HG03342 (cell line): Measurements from ENCODE around the gene KATNAL1.

ENCODE experiments used
- ATAC-seq: cut with Tn5 transposase; IDR thresholded peaks from one replicate; pipeline ENCODE4 v1.9.1; 2021; ENCODE audit warnings: mild to moderate bottlenecking, moderate library complexity; ENCODE audit not compliant: unreplicated experiment

KATNAL1 gene

GRCh38 chr13:30170569-30170968 is 136.8 kb downstream of the KATNAL1 start:
- no peak for ATAC-seq

- ATAC-seq, result no peak
Measured at GRCh38 chr13:30169442-30169841, 137.9 kb downstream of the KATNAL1 start.

GRCh38 chr13:30165796-30166195 is 141.6 kb downstream of the KATNAL1 start:
- ATAC-seq, result no peak

- ATAC-seq, result no peak
Measured at GRCh38 chr13:30165071-30165470, 142.3 kb downstream of the KATNAL1 start.

- ATAC-seq, result no peak
Measured at GRCh38 chr13:30164146-30164545, 143.2 kb downstream of the KATNAL1 start.

- ATAC-seq, result no peak
Measured at GRCh38 chr13:30163441-30163840, 143.9 kb downstream of the KATNAL1 start.

GRCh38 chr13:30159446-30159839 is 147.9 kb downstream of the KATNAL1 start:
- ATAC-seq, result no peak

- ATAC-seq, result no peak
Measured at GRCh38 chr13:30158774-30159445, 148.4 kb downstream of the KATNAL1 start.

- ATAC-seq, result no peak
Measured at GRCh38 chr13:30157616-30157993, 149.7 kb downstream of the KATNAL1 start.

GRCh38 chr13:30156826-30157615 is 150.3 kb downstream of the KATNAL1 start:
- ATAC-seq, result no peak

GRCh38 chr13:30156270-30156669 is 151.1 kb downstream of the KATNAL1 start:
- ATAC-seq, result no peak

GRCh38 chr13:30154931-30155330 is 152.4 kb downstream of the KATNAL1 start:
- no peak for ATAC-seq

- ATAC-seq, result no peak
Measured at GRCh38 chr13:30154531-30154930, 152.8 kb downstream of the KATNAL1 start.

GRCh38 chr13:30153545-30154426 is 153.6 kb downstream of the KATNAL1 start:
- no peak for ATAC-seq
